H9 (cell line): ENCODE results near the gene SECISBP2. TPM values are rescaled to one million over a fixed set of nuclear protein-coding genes. Genes with fewer than 3 reads are reported as not detected.

Source experiments
- DNase-seq: peaks from one replicate; pipeline ENCODE4 v3.0.0-alpha.2; 2017
- H2AFZ ChIP-seq: one replicate; pipeline ENCODE4 v1.6.1; 2013; ENCODE audit warnings: mild to moderate bottlenecking, low read length, control low read depth, moderate library complexity
- H2AK5ac ChIP-seq: 2 replicates; pipeline ENCODE4 v1.6.1; 2013; ENCODE audit warnings: low read length, control low read depth, mixed read lengths; ENCODE audit not compliant: insufficient read length
- H2BK120ac ChIP-seq: one replicate; pipeline ENCODE4 v1.6.1; 2013; ENCODE audit warnings: low read depth, mild to moderate bottlenecking, low read length, control low read depth, inconsistent platforms; ENCODE audit not compliant: poor library complexity, severe bottlenecking
- H2BK12ac ChIP-seq: 2 replicates; pipeline ENCODE4 v1.6.1; 2013; ENCODE audit warnings: low read length, control low read depth, mixed read lengths, low read depth; ENCODE audit not compliant: insufficient read length
- H2BK15ac ChIP-seq: 2 replicates; pipeline ENCODE4 v1.6.1; 2013; ENCODE audit warnings: low read depth, low read length, control low read depth
- H2BK20ac ChIP-seq: one replicate; pipeline ENCODE4 v1.6.1; 2013; ENCODE audit warnings: low read depth, mild to moderate bottlenecking, low read length, control low read depth, inconsistent platforms; ENCODE audit not compliant: poor library complexity, severe bottlenecking
- H2BK5ac ChIP-seq: 2 replicates; pipeline ENCODE4 v1.6.1; 2013; ENCODE audit warnings: low read length, control low read depth, mixed read lengths; ENCODE audit not compliant: insufficient read length
- H3K14ac ChIP-seq: 2 replicates; pipeline ENCODE4 v1.6.1; 2013; ENCODE audit warnings: low read length, control low read depth; ENCODE audit not compliant: insufficient read depth
- H3K18ac ChIP-seq: 2 replicates; pipeline ENCODE4 v1.6.1; 2013; ENCODE audit warnings: low read depth, mild to moderate bottlenecking, mixed read lengths, low read length, control low read depth; ENCODE audit not compliant: insufficient read length
- H3K23ac ChIP-seq: 2 replicates; pipeline ENCODE4 v1.6.1; 2013; ENCODE audit warnings: low read length, control low read depth, mixed read lengths, low read depth; ENCODE audit not compliant: insufficient read length
- H3K23me2 ChIP-seq: 2 replicates; pipeline ENCODE4 v1.6.1; 2013; ENCODE audit warnings: low read depth, mild to moderate bottlenecking, mixed read lengths, low read length, control low read depth; ENCODE audit not compliant: insufficient read length, poor library complexity, severe bottlenecking
- H3K27ac ChIP-seq: 2 replicates; pipeline ENCODE4 v1.5.1; 2013; ENCODE audit warnings: low read length, control low read depth, mixed read lengths, low read depth; ENCODE audit not compliant: insufficient read length
- H3K27me3 ChIP-seq: 2 replicates; pipeline ENCODE4 v1.6.1; 2013; ENCODE audit warnings: low read length, control low read depth, inconsistent platforms; ENCODE audit not compliant: insufficient read depth
- H3K4ac ChIP-seq: 2 replicates; pipeline ENCODE4 v1.6.1; 2013; ENCODE audit warnings: low read depth, mild to moderate bottlenecking, control low read depth, inconsistent platforms, low read length, moderate library complexity
- H3K4me1 ChIP-seq: 2 replicates; pipeline ENCODE4 v1.6.1; 2013; ENCODE audit warnings: low read length, control low read depth, inconsistent platforms; ENCODE audit not compliant: insufficient read depth
- H3K4me2 ChIP-seq: 2 replicates; pipeline ENCODE4 v1.6.1; 2013; ENCODE audit warnings: low read length, control low read depth, mixed read lengths; ENCODE audit not compliant: insufficient read length, insufficient read depth
- H3K56ac ChIP-seq: 2 replicates; pipeline ENCODE4 v1.6.1; 2013; ENCODE audit warnings: low read depth, mild to moderate bottlenecking, mixed read lengths, low read length, control low read depth; ENCODE audit not compliant: insufficient read length
- H3K79me1 ChIP-seq: 2 replicates; pipeline ENCODE4 v1.6.1; 2013; ENCODE audit warnings: low read depth, mild to moderate bottlenecking, moderate library complexity, low read length, control low read depth, inconsistent platforms; ENCODE audit not compliant: insufficient read depth, poor library complexity, severe bottlenecking
- H3K79me2 ChIP-seq: 2 replicates; pipeline ENCODE4 v1.6.1; 2013; ENCODE audit warnings: low read length, control low read depth, inconsistent platforms; ENCODE audit not compliant: insufficient read depth
- H3K9ac ChIP-seq: 2 replicates; pipeline ENCODE4 v1.6.1; 2013; ENCODE audit warnings: low read length, control low read depth, mixed read lengths; ENCODE audit not compliant: insufficient read length; ENCODE audit errors: extremely low read depth
- H3K9me3 ChIP-seq: one replicate; pipeline ENCODE4 v1.6.1; 2013; ENCODE audit warnings: low read depth, low read length, inconsistent platforms; ENCODE audit not compliant: control insufficient read depth
- H3T11ph ChIP-seq: one replicate; pipeline ENCODE4 v1.6.1; 2013; ENCODE audit warnings: mild to moderate bottlenecking, low read length, control low read depth, inconsistent platforms
- H4K20me1 ChIP-seq: one replicate; pipeline ENCODE4 v1.6.1; 2013; ENCODE audit not compliant: control insufficient read depth, insufficient read length, insufficient read depth
- H4K5ac ChIP-seq: 2 replicates; pipeline ENCODE4 v1.6.1; 2013; ENCODE audit warnings: low read depth, mild to moderate bottlenecking, mixed read lengths, low read length, control low read depth; ENCODE audit not compliant: insufficient read length
- H4K8ac ChIP-seq: replicated peaks from 2 replicates; pipeline ENCODE4 v1.6.1; 2013; ENCODE audit warnings: low read length, control low read depth, mixed read lengths, low read depth; ENCODE audit not compliant: insufficient read length
- H4K91ac ChIP-seq: 2 replicates; pipeline ENCODE4 v1.6.1; 2013; ENCODE audit warnings: low read depth, mild to moderate bottlenecking, moderate library complexity, mixed read lengths, low read length, control low read depth; ENCODE audit not compliant: insufficient read length
- H3K27ac Mint-ChIP-seq, 3 experiments: 2 replicates in 2 of 3; 3 replicates in 1 of 3; pipeline ENCODE4 v1.8.0; 2020 to 2021; ENCODE audit warnings: mixed read lengths in 3 of 3, mild to moderate bottlenecking in 1 of 3, moderate library complexity in 1 of 3
- H3K27me3 Mint-ChIP-seq: 2 replicates; pipeline ENCODE4 v1.8.0; 2021; ENCODE audit warnings: low read depth, mild to moderate bottlenecking, moderate library complexity, mixed read lengths
- H3K36me3 Mint-ChIP-seq, 3 experiments: 2 replicates in 2 of 3; 3 replicates in 1 of 3; pipeline ENCODE4 v1.8.0; 2020 to 2021; ENCODE audit warnings: low read depth in 3 of 3, mixed read lengths in 3 of 3; ENCODE audit not compliant: insufficient read depth in 1 of 3
- H3K4me1 Mint-ChIP-seq, 2 experiments: 2 replicates each; pipeline ENCODE4 v1.8.0; 2020; ENCODE audit warnings: mixed read lengths in 2 of 2
- H3K4me3 Mint-ChIP-seq, 2 experiments: 2 replicates in 1 of 2; 3 replicates in 1 of 2; pipeline ENCODE4 v1.8.0; 2020 to 2021; ENCODE audit warnings: mild to moderate bottlenecking in 2 of 2, mixed read lengths in 2 of 2, moderate library complexity in 1 of 2
- H3K9me3 Mint-ChIP-seq, 2 experiments: 2 replicates in 1 of 2; 3 replicates in 1 of 2; pipeline ENCODE4 v1.8.0; 2020; ENCODE audit warnings: mild to moderate bottlenecking in 2 of 2, mixed read lengths in 2 of 2, moderate library complexity in 1 of 2
- WGBS: extraction: QIAGEN DNeasy Blood & Tissue Kit; methylation state at CpG from one replicate; pipeline ENCODE4 v1.1.7; 2013; ENCODE audit warnings: missing lambda C conversion rate, low lambda C conversion rate, mixed read lengths; ENCODE audit not compliant: insufficient read length; ENCODE audit errors: extremely low coverage; 5-methylcytosine and 5-hydroxymethylcytosine counted together
- total RNA-seq: library from RNA; stranded (reverse); gene quantifications from 2 replicates; pipeline ENCODE4 v1.2.1, GENCODE V29; 2021
- TF ChIP-seq, protein P1 (sequence below): fragments of 200-600 bp; sonication (generic); conservative IDR thresholded peaks from 3 replicates; pipeline ENCODE4 v1.8.0; 2021; ENCODE audit warnings: antibody characterized with exemption, mild to moderate bottlenecking

The SECISBP2 gene
- total RNA-seq, 1 experiment from 2014 or later = 62.7 TPM

DNA sequence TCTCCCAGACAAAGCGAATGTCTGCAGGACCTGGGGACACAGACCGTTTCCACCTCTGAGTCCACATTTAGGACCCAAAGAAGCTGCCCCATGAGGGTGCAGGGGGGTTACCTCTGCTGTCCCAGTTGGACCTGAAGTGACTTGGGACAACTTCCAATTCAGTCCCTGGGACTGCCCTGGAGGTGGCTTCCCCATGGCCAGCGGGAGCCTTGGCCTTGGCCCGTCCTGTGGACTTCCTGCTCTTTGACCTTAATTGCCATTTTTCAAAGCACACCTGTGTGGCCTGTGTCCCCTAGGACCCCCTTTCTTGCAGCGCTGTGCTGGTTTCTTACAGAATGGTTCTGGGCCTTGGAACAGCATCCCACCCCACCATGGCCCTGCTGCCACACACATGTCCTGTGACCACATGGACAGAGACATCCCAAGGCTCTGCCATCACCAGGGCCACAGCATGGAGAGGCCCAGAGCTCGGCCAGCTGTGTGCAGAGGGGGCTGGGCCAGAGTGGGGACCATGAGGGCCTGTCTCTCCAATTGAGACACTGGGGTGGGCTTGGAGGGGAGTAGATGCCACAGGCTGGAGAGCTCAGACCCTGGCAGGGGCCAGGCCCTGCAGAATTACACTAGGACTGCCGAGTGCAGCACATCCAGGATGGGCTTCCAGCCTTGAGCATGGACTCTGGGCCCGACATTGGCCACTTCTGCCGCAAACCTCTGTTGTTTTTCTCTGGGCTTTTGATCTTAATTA, 45.8 kb downstream of the SECISBP2 start:
- no peaks in the 10 kb centered on the region for H3K4me1 Mint-ChIP-seq
- H3K27ac ChIP-seq = no peak overlapping the region
- H3K9ac ChIP-seq = no peak overlapping the region
- no peak overlapping the region for H2BK20ac ChIP-seq
- no peak overlapping the region for H3K56ac ChIP-seq
- no peak overlapping the region for H2BK5ac ChIP-seq
- H4K8ac ChIP-seq = no peak overlapping the region
- H3K4ac ChIP-seq = no peak overlapping the region
- H3K79me1 ChIP-seq = no peaks in the 10 kb centered on the region
- no peak overlapping the region for H3T11ph ChIP-seq
- H4K91ac ChIP-seq = no peak overlapping the region
- no peak overlapping the region for H3K4me2 ChIP-seq
- no peak overlapping the region for H3K18ac ChIP-seq
- H2BK120ac ChIP-seq = no peak overlapping the region
- no peaks in the 10 kb centered on the region for H3K27me3 ChIP-seq
- H3K23me2 ChIP-seq = no peaks in the 10 kb centered on the region
- H3K36me3 Mint-ChIP-seq = peaks cover 18 to 33% (median 32%) of the 10 kb centered on the region in 3 experiments
- TF ChIP-seq, protein P1, sequence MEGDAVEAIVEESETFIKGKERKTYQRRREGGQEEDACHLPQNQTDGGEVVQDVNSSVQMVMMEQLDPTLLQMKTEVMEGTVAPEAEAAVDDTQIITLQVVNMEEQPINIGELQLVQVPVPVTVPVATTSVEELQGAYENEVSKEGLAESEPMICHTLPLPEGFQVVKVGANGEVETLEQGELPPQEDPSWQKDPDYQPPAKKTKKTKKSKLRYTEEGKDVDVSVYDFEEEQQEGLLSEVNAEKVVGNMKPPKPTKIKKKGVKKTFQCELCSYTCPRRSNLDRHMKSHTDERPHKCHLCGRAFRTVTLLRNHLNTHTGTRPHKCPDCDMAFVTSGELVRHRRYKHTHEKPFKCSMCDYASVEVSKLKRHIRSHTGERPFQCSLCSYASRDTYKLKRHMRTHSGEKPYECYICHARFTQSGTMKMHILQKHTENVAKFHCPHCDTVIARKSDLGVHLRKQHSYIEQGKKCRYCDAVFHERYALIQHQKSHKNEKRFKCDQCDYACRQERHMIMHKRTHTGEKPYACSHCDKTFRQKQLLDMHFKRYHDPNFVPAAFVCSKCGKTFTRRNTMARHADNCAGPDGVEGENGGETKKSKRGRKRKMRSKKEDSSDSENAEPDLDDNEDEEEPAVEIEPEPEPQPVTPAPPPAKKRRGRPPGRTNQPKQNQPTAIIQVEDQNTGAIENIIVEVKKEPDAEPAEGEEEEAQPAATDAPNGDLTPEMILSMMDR = no peak
- WGBS = no CpG with 5 or more reads among the region's 9 CpGs
- H2BK12ac ChIP-seq = no peak overlapping the region
- no peaks in the 10 kb centered on the region for H4K20me1 ChIP-seq
- no peak overlapping the region for H2BK15ac ChIP-seq
- H3K4me3 Mint-ChIP-seq = no peak overlapping the region
- H3K79me2 ChIP-seq = no peaks in the 10 kb centered on the region
- H3K4me1 ChIP-seq = no peaks in the 10 kb centered on the region
- H3K9me3 ChIP-seq = no peaks in the 10 kb centered on the region
- H3K9me3 Mint-ChIP-seq = no peaks in the 10 kb centered on the region
- no peak overlapping the region for H4K5ac ChIP-seq
- H3K23ac ChIP-seq = no peak overlapping the region
- no peak overlapping the region for H3K14ac ChIP-seq
- DNase-seq = no peak
- no peak overlapping the region for H2AFZ ChIP-seq
- peaks cover 1% of the 10 kb centered on the region; the same call in 1 of the 2 replicates for H3K27me3 Mint-ChIP-seq
- no peak overlapping the region for H2AK5ac ChIP-seq
- no peak overlapping the region for H3K27ac Mint-ChIP-seq
